T-cell (primary cell): ENCODE results near the gene ANKRD40. TPM values are rescaled to one million over a fixed set of nuclear protein-coding genes. Genes with fewer than 3 reads are reported as not detected.

ENCODE experiments used
- ATAC-seq, 4 experiments: fragments of 200-7000 bp in 3 of 4; fragments of 150-1000 bp in 1 of 4; cut with Tn5 transposase; replicated peaks in 1 of 4; 1 replicate in 3 of 4; 2 replicates in 1 of 4; pipeline ENCODE4 v1.10.0; 2021; ENCODE audit warnings: moderate library complexity in 3 of 4, mild to moderate bottlenecking in 2 of 4, moderate number of reproducible peaks in 1 of 4
- CTCF ChIA-PET, 2 donors: fragments of 300-600 bp; sonication (Branson Sonifier 250); formaldehyde crosslinking; loops; one replicate each; lab custom pipeline; 2022; ENCODE audit warnings: antibody characterized with exemption in 2 of 2; lab: Charles Lee
- POLR2A ChIA-PET, 2 donors: fragments of 300-600 bp; sonication (Branson Sonifier 250); formaldehyde crosslinking; loops; one replicate each; lab custom pipeline; 2022; ENCODE audit warnings: antibody characterized with exemption in 2 of 2; lab: Charles Lee
- DNase-seq, 35 experiments: peaks; one replicate each; pipeline versions ENCODE4 v3.0.0 to v3.0.0-alpha.2; 2013 to 2023
- H3K27ac ChIP-seq: one replicate; pipeline ENCODE4 v1.5.1; 2013; ENCODE audit warnings: low read length
- H3K27me3 ChIP-seq, 2 experiments: replicated peaks in 1 of 2; 1 replicate in 1 of 2; 2 replicates in 1 of 2; pipeline versions ENCODE4 v1.6.1 to v1.7.0; 2013; ENCODE audit warnings: low read length in 1 of 2, mixed read lengths in 1 of 2; ENCODE audit not compliant: control insufficient read depth in 2 of 2, insufficient read depth in 2 of 2; ENCODE audit errors: extremely low read depth in 1 of 2
- H3K36me3 ChIP-seq, 2 donors: 1 replicate in 1 of 2; 2 replicates in 1 of 2; pipeline versions ENCODE4 v1.6.1 to v1.7.0; 2013; ENCODE audit warnings: low read length in 1 of 2; ENCODE audit not compliant: control insufficient read depth in 2 of 2, insufficient read depth in 1 of 2; ENCODE audit errors: extremely low read depth in 1 of 2
- H3K4me1 ChIP-seq, 2 experiments: 1 replicate in 1 of 2; 2 replicates in 1 of 2; pipeline versions ENCODE4 v1.6.1 to v1.7.0; 2013; ENCODE audit warnings: low read length in 2 of 2, mixed read lengths in 1 of 2; ENCODE audit not compliant: insufficient read depth in 2 of 2, control insufficient read depth in 1 of 2; ENCODE audit errors: extremely low read depth in 1 of 2
- H3K4me3 ChIP-seq, 2 donors: 1 replicate in 1 of 2; 2 replicates in 1 of 2; pipeline versions ENCODE4 v1.5.1 to v1.7.0; 2013; ENCODE audit warnings: mild to moderate bottlenecking in 2 of 2, low read length in 1 of 2, moderate library complexity in 1 of 2; ENCODE audit not compliant: control insufficient read depth in 1 of 2; ENCODE audit errors: extremely low read depth in 1 of 2
- H3K9me3 ChIP-seq: 2 replicates; pipeline ENCODE4 v1.7.0; 2013
- H3K27ac Mint-ChIP-seq, 2 donors: one replicate each; pipeline ENCODE4 v1.8.0; 2020 to 2021; ENCODE audit warnings: mild to moderate bottlenecking in 2 of 2, mixed read lengths in 2 of 2
- H3K27me3 Mint-ChIP-seq, 2 donors: one replicate each; pipeline ENCODE4 v1.8.0; 2021 to 2022; ENCODE audit warnings: mixed read lengths in 2 of 2
- H3K36me3 Mint-ChIP-seq: one replicate; pipeline ENCODE4 v1.8.0; 2021; ENCODE audit warnings: mixed read lengths
- H3K4me1 Mint-ChIP-seq, 3 donors: one replicate each; pipeline ENCODE4 v1.8.0; 2020 to 2022; ENCODE audit warnings: mixed read lengths in 3 of 3, mild to moderate bottlenecking in 1 of 3
- H3K4me3 Mint-ChIP-seq, 3 donors: one replicate each; pipeline ENCODE4 v1.8.0; 2020 to 2022; ENCODE audit warnings: mild to moderate bottlenecking in 3 of 3, mixed read lengths in 3 of 3, moderate library complexity in 3 of 3
- H3K9me3 Mint-ChIP-seq, 3 donors: one replicate each; pipeline ENCODE4 v1.8.0; 2020 to 2022; ENCODE audit warnings: mixed read lengths in 3 of 3
- WGBS: methylation state at CpG from one replicate; pipeline ENCODE4 v1.1.5; 2013; ENCODE audit warnings: missing lambda C conversion rate; ENCODE audit not compliant: insufficient coverage; 5-methylcytosine and 5-hydroxymethylcytosine counted together
- total RNA-seq, 35 experiments: library from RNA in 6 of 35; stranded (reverse) in 6 of 35; fragments of 120-200 nt in 1 of 35; gene quantifications; one replicate each; pipeline versions ENCODE4 v1.2.1 to v1.2.4 and lab custom pipeline; 2013 to 2026

The ANKRD40 gene
- total RNA-seq, 5 donors from 2014 or later (not counting 1 experiment from before 2014, with no cell fraction given), result 30.3 to 37.6 (median 34.5) TPM

- no peak overlapping the region for H3K4me3 ChIP-seq
- DNase-seq (no peak), ATAC-seq (peak in 1 of 4 experiments; percentile 15)
- CTCF ChIA-PET, result no interaction called here
- H3K27me3 ChIP-seq, result peaks cover 0 to 3% of the 10 kb centered on the region in 2 experiments
- Mint-ChIP-seq H3K27me3 (no peaks in the 10 kb centered on the region), H3K27ac (no peak overlapping the region), H3K9me3 (no peaks in the 10 kb centered on the region), H3K4me3 (no peak overlapping the region), H3K4me1 (no peaks in the 10 kb centered on the region), H3K36me3 (no peaks in the 10 kb centered on the region)
- H3K9me3 ChIP-seq, result no peaks in the 10 kb centered on the region
- WGBS, result 54% methylated on average over 5 of the region's 8 CpGs
- H3K27ac ChIP-seq, result no peak overlapping the region
- no peaks in the 10 kb centered on the region for H3K36me3 ChIP-seq
- POLR2A ChIA-PET, result no interaction called here
- no peaks in the 10 kb centered on the region for H3K4me1 ChIP-seq
These were observed 39.5 kb downstream of the ANKRD40 start for GRCh38 chr17:50668025-50668837.

- no peaks in the 10 kb centered on the region for H3K9me3 Mint-ChIP-seq
- Histone ChIP-seq H3K27me3 (peaks cover 0 to 5% of the 10 kb centered on the region in 2 experiments), H3K9me3 (no peaks in the 10 kb centered on the region), H3K27ac (no peak overlapping the region), H3K36me3 (no peaks in the 10 kb centered on the region), H3K4me1 (no peaks in the 10 kb centered on the region), H3K4me3 (no peak overlapping the region)
- no peaks in the 10 kb centered on the region for H3K4me1 Mint-ChIP-seq
- ChIA-PET CTCF (no interaction called here), POLR2A (no interaction called here)
- no peaks in the 10 kb centered on the region for H3K36me3 Mint-ChIP-seq
- no peak overlapping the region for H3K27ac Mint-ChIP-seq
- WGBS, result 87% methylated on average over 11 of the region's 14 CpGs
- ATAC-seq (no peak), DNase-seq (no peak)
- no peaks in the 10 kb centered on the region for H3K27me3 Mint-ChIP-seq
- no peak overlapping the region for H3K4me3 Mint-ChIP-seq
These were observed 40.3 kb downstream of the ANKRD40 start for GRCh38 chr17:50667259-50668024.

GRCh38 chr17:50666316-50666715 lies 41.4 kb downstream of the ANKRD40 start:
- Mint-ChIP-seq H3K4me1 (peaks cover 6 to 9% (median 7%) of the 10 kb centered on the region in 3 donors), H3K27me3 (no peaks in the 10 kb centered on the region), H3K4me3 (no peak overlapping the region), H3K27ac (no peak overlapping the region), H3K9me3 (no peaks in the 10 kb centered on the region), H3K36me3 (no peaks in the 10 kb centered on the region)
- H3K4me3 ChIP-seq, result no peak overlapping the region
- ChIA-PET POLR2A (no interaction called here), CTCF (interaction anchor here in 1 of 2 donors (0.6 kb wide), 2 partner anchors 117 to 567 kb away, joined by 4 to 8 read pairs; no protein-coding TSS in a partner anchor)
- 88% methylated on average over 6 of the region's 8 CpGs for WGBS
- no peaks in the 10 kb centered on the region for H3K9me3 ChIP-seq
- H3K27me3 ChIP-seq, result peaks cover 0 to 10% of the 10 kb centered on the region in 2 experiments
- H3K36me3 ChIP-seq, result no peaks in the 10 kb centered on the region
- H3K4me1 ChIP-seq, result peaks cover 0 to 3% of the 10 kb centered on the region in 2 experiments
- no peak overlapping the region for H3K27ac ChIP-seq
- ATAC-seq, result no peak
- no peak for DNase-seq

GRCh38 chr17:50665838-50666237 lies 41.9 kb downstream of the ANKRD40 start:
- H3K27ac Mint-ChIP-seq, result no peak overlapping the region
- ATAC-seq (no peak), DNase-seq (no peak)
- H3K4me1 ChIP-seq, result peaks cover 0 to 3% of the 10 kb centered on the region in 2 experiments
- peaks cover 0 to 10% of the 10 kb centered on the region in 2 experiments for H3K27me3 ChIP-seq
- 79% methylated on average over 4 of the region's 5 CpGs for WGBS
- H3K4me3 ChIP-seq, result no peak overlapping the region
- ChIA-PET POLR2A (no interaction called here), CTCF (interaction anchor here in 1 of 2 donors (0.6 kb wide), 1 partner anchor 567 kb away, joined by 8 read pairs; no protein-coding TSS in a partner anchor)
- peaks cover 0 to 4% of the 10 kb centered on the region in 2 donors for H3K27me3 Mint-ChIP-seq
- no peaks in the 10 kb centered on the region for H3K9me3 ChIP-seq
- H3K9me3 Mint-ChIP-seq, result no peaks in the 10 kb centered on the region
- H3K27ac ChIP-seq, result no peak overlapping the region
- H3K4me1 Mint-ChIP-seq, result peaks cover 6 to 14% (median 9%) of the 10 kb centered on the region in 3 donors
- H3K36me3 Mint-ChIP-seq, result no peaks in the 10 kb centered on the region
- H3K36me3 ChIP-seq, result no peaks in the 10 kb centered on the region
- H3K4me3 Mint-ChIP-seq, result no peak overlapping the region

GRCh38 chr17:50664788-50665458 lies 42.8 kb downstream of the ANKRD40 start:
- WGBS, result 93% methylated on average over 6 of the region's 12 CpGs
- DNase-seq, result no peak
- no peaks in the 10 kb centered on the region for H3K36me3 Mint-ChIP-seq
- no peaks in the 10 kb centered on the region for H3K9me3 Mint-ChIP-seq
- no peaks in the 10 kb centered on the region for H3K36me3 ChIP-seq
- no peak overlapping the region for H3K4me3 ChIP-seq
- ChIA-PET POLR2A (interaction anchor here in 1 of 2 donors (0.6 kb wide), 1 partner anchor 40 kb away, joined by 4 read pairs; no protein-coding TSS in a partner anchor), CTCF (no interaction called here)
- ATAC-seq, result no peak
- H3K27me3 Mint-ChIP-seq, result peaks cover 0 to 4% of the 10 kb centered on the region in 2 donors
- H3K27ac ChIP-seq, result no peak overlapping the region
- peaks cover 0 to 13% of the 10 kb centered on the region in 2 experiments for H3K27me3 ChIP-seq
- H3K4me3 Mint-ChIP-seq, result no peak overlapping the region
- peaks cover 6 to 14% (median 9%) of the 10 kb centered on the region in 3 donors for H3K4me1 Mint-ChIP-seq
- H3K4me1 ChIP-seq, result peaks cover 0 to 3% of the 10 kb centered on the region in 2 experiments
- no peak overlapping the region for H3K27ac Mint-ChIP-seq
- no peaks in the 10 kb centered on the region for H3K9me3 ChIP-seq
